ENCODE data around the gene CSNK2B. TPM values are rescaled to one million over a fixed set of nuclear protein-coding genes. Genes with fewer than 3 reads are reported as not detected.

Gene CSNK2B
- total and polyA plus RNA-seq, 9 of the 15 experiments (the other 6 are each of a cell fraction or from before 2014, with no cell fraction given) = 120 to 1,126 (median 529) TPM

DNA sequence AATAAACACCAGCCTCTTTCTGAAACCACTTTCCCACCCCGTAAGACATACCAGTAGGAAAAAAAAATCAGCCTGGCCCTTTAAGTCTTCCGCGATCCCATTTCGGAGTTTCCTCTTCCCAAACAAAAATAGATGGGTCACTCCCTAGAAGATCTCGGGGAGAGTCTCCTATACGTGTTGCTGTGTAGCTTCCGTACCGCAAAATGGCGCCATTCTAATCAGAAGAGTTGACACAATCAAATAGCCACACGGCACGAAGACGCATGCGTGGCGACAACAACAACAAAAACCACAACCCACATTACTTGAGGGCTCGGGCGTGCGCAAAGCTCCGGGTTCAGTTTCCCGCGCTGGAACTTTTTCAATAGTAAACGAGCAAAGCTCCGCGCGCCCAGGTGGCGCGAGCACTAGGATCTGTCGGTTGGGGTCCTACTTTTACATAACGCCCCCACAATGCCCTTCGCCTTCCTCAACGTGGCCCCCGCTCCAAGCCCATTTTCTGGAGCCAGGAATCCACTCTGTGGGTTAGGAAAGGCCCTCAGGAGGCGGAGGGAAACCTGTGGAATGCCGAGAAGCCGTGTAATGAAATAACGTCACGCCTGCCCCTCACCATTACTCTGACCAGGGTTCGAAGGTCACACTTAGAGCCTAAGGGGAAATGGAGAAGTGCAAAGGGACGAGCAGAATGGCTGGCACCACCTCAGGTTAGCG is 935 bp upstream of the CSNK2B start, which contains the start of gene GPANK1 (continued):
- TF ChIP-seq JUND (IDR thresholded peaks at IDR 0.05; ENCODE audit: borderline replicate concordance, low read depth, low read length) (0 out of 2 replicates have a peak, but pooled peaks have one; percentile 62), JUND (tag; IDR thresholded peaks at IDR 0.05; ENCODE audit: borderline replicate concordance, low read depth, low read length) (peak; percentile 78; the same call in 2 of the 3 replicates), ZKSCAN1 (IDR thresholded peaks at IDR 0.05; ENCODE audit: low read depth, low read length) (peak; percentile 84), ZSCAN32 (CRISPR knock-in tag; IDR thresholded peaks at IDR 0.05) (no peak; the same call in 1 of the 2 replicates), MED1 (CRISPR knock-in tag; IDR thresholded peaks at IDR 0.05; ENCODE audit: borderline replicate concordance) (no peak), ZNF143 (CRISPR knock-in tag; IDR thresholded peaks at IDR 0.05) (no peak; the same call in 1 of the 2 replicates), POLR2A (conservative IDR thresholded peaks at IDR 0.05) (peak; percentile 97), ZNF12 (CRISPR knock-in tag; IDR thresholded peaks at IDR 0.05) (peak; percentile 90), MTA3 (IDR thresholded peaks at IDR 0.05; ENCODE audit: borderline replicate concordance) (peak; percentile 86), POLR2AphosphoS2 (IDR thresholded peaks at IDR 0.05; ENCODE audit: low read length) (peak; percentile 91; the same call in 1 of the 2 replicates), ZNF197 (CRISPR knock-in tag; IDR thresholded peaks at IDR 0.05; ENCODE audit: low read depth) (no peak), MYC (IDR thresholded peaks at IDR 0.05; ENCODE audit: low read depth, low read length) (peak; percentile 94), MYC (CRISPR knock-in tag; IDR thresholded peaks at IDR 0.05; ENCODE audit: borderline replicate concordance, low read depth) (peak; percentile 53; the same call in 1 of the 2 replicates), ZC3H8 (IDR thresholded peaks at IDR 0.05) (peak; percentile 85), ELF2 (CRISPR knock-in tag; IDR thresholded peaks at IDR 0.05) (no peak; the same call in 1 of the 2 replicates), ATF1 (CRISPR knock-in tag; IDR thresholded peaks at IDR 0.05) (no peak), ATF1 (tag; IDR thresholded peaks at IDR 0.05) (peak; percentile 61), ZNF24 (IDR thresholded peaks at IDR 0.05) (peak; percentile 9; the same call in 1 of the 2 replicates), ZNF174 (CRISPR knock-in tag; IDR thresholded peaks at IDR 0.05) (no peak), HDAC2 (IDR thresholded peaks at IDR 0.05) (peak; percentile 43; the same call in 1 of the 2 replicates), ZNF551 (CRISPR knock-in tag; IDR thresholded peaks at IDR 0.05) (no peak), NR2C1 (IDR thresholded peaks at IDR 0.05) (no peak), NR2C1 (tag; IDR thresholded peaks at IDR 0.05) (peak; percentile 81), ATF7 (IDR thresholded peaks at IDR 0.05) (peak; percentile 87), FOXP1 (CRISPR knock-in tag; IDR thresholded peaks at IDR 0.05) (peak; percentile 100), ZBTB8A (IDR thresholded peaks at IDR 0.05; ENCODE audit: partially characterized antibody) (no peak), SP1 (CRISPR knock-in tag; IDR thresholded peaks at IDR 0.05) (peak; percentile 70; the same call in 1 of the 2 replicates), ZNF75A (CRISPR knock-in tag; IDR thresholded peaks at IDR 0.05) (0 out of 2 replicates have a peak, but pooled peaks have one; percentile 31)
- TF ChIP-seq, protein P1, sequence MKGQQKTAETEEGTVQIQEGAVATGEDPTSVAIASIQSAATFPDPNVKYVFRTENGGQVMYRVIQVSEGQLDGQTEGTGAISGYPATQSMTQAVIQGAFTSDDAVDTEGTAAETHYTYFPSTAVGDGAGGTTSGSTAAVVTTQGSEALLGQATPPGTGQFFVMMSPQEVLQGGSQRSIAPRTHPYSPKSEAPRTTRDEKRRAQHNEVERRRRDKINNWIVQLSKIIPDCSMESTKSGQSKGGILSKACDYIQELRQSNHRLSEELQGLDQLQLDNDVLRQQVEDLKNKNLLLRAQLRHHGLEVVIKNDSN (CRISPR knock-in tag; IDR thresholded peaks at IDR 0.05) = peak; percentile 50; the same call in 1 of the 2 replicates
- TF ChIP-seq, protein P2, sequence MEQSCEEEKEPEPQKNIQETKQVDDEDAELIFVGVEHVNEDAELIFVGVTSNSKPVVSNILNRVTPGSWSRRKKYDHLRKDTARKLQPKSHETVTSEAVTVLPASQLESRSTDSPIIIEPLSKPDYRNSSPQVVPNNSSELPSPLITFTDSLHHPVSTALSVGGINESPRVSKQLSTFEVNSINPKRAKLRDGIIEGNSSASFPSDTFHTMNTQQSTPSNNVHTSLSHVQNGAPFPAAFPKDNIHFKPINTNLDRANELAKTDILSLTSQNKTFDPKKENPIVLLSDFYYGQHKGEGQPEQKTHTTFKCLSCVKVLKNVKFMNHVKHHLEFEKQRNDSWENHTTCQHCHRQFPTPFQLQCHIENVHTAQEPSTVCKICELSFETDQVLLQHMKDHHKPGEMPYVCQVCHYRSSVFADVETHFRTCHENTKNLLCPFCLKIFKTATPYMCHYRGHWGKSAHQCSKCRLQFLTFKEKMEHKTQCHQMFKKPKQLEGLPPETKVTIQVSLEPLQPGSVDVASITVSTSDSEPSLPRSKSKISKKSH (CRISPR knock-in tag; IDR thresholded peaks at IDR 0.05) = no peak
- TF ChIP-seq, protein P3, sequence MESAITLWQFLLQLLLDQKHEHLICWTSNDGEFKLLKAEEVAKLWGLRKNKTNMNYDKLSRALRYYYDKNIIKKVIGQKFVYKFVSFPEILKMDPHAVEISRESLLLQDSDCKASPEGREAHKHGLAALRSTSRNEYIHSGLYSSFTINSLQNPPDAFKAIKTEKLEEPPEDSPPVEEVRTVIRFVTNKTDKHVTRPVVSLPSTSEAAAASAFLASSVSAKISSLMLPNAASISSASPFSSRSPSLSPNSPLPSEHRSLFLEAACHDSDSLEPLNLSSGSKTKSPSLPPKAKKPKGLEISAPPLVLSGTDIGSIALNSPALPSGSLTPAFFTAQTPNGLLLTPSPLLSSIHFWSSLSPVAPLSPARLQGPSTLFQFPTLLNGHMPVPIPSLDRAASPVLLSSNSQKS (CRISPR knock-in tag; IDR thresholded peaks at IDR 0.05) = no peak; the same call in 1 of the 2 replicates
